ENCODE results near the gene FSD1L.
"Not testable (repeated sequence)": the region's sequence is repeated elsewhere in the genome, so short reads cannot be mapped to it uniquely, and the experiment has no call there.

Gene FSD1L

GRCh38 chr9:105579952-105580351 is 132.1 kb downstream of the FSD1L start:
- not testable (repeated sequence) for ATAC-seq

- not testable (repeated sequence) for ATAC-seq
Observed at GRCh38 chr9:105581550-105581949, 133.7 kb downstream of the FSD1L start.

- ATAC-seq = no peak
Observed at GRCh38 chr9:105593145-105593544, 145.3 kb downstream of the FSD1L start.

Data from activated CD4-positive, CD25-positive, alpha-beta regulatory T cell treated with anti-CD3 and anti-CD28 coated beads, Interleukin-2, amount 50 U/mL, for 24 hours (primary cell).